Panc1 (cell line): ENCODE data around the gene BCR. TPM values are rescaled to one million over a fixed set of nuclear protein-coding genes. Genes with fewer than 3 reads are reported as not detected.

Experiments
- ATAC-seq: fragments of 200-7000 bp; cut with Tn5 transposase; 2 replicates; pipeline ENCODE4 v1.9.1; 2020; ENCODE audit warnings: mild to moderate bottlenecking, moderate library complexity
- BruUV-seq: library from RNA; stranded (reverse); fragments of 400-500 nt; replicated peaks from 2 replicates; lab custom pipeline; 2021; lab: Mats Ljungman, UMichigan
- CTCF ChIA-PET: fragments of 300-600 bp; sonication (Branson Sonifier 250); formaldehyde crosslinking; loops from one replicate; lab custom pipeline; 2022; ENCODE audit warnings: antibody characterized with exemption; lab: Charles Lee
- POLR2A ChIA-PET: fragments of 300-600 bp; sonication (Branson Sonifier 250); formaldehyde crosslinking; loops from one replicate; lab custom pipeline; 2022; ENCODE audit warnings: antibody characterized with exemption; lab: Charles Lee
- DNase-seq: peaks from one replicate; pipeline ENCODE4 v3.0.0-alpha.2; 2010; ENCODE audit warnings: low read depth, low spot score
- H3K27ac ChIP-seq: 2 replicates; pipeline ENCODE4 v1.5.1; 2011; ENCODE audit warnings: mild to moderate bottlenecking, low read length, inconsistent platforms
- H3K27me3 ChIP-seq: fragments of 200-500 bp; sonication (Bioruptor generic); 2 replicates; pipeline ENCODE4 v1.6.0; 2014; ENCODE audit warnings: low read length, inconsistent platforms; ENCODE audit not compliant: control insufficient read depth, insufficient read depth
- H3K36me3 ChIP-seq: fragments of 200-500 bp; sonication (Bioruptor generic); 2 replicates; pipeline ENCODE4 v1.5.1; 2014; ENCODE audit warnings: inconsistent platforms, mild to moderate bottlenecking, low read length, moderate library complexity; ENCODE audit not compliant: control insufficient read depth, insufficient read depth
- H3K4me1 ChIP-seq: 2 replicates; pipeline ENCODE4 v1.5.1; 2011; ENCODE audit warnings: inconsistent platforms, mild to moderate bottlenecking, low read length, moderate library complexity; ENCODE audit not compliant: control insufficient read depth, insufficient read depth
- H3K4me3 ChIP-seq, 2 experiments: 2 replicates each; pipeline ENCODE4 v1.5.1; 2011 to 2012; ENCODE audit warnings: low read depth in 2 of 2, low read length in 2 of 2, mild to moderate bottlenecking in 2 of 2, inconsistent platforms in 1 of 2, moderate library complexity in 1 of 2
- H3K9me3 ChIP-seq: fragments of 200-500 bp; sonication (Bioruptor generic); 2 replicates; pipeline ENCODE4 v1.5.1; 2014; ENCODE audit warnings: low read depth, mild to moderate bottlenecking, inconsistent platforms, low read length, moderate library complexity; ENCODE audit not compliant: control insufficient read depth, insufficient read depth
- CTCF ChIP-seq: fragments of 450-650 bp; IDR thresholded peaks from 2 replicates; pipeline ENCODE4 v1.5.1; 2017; ENCODE audit warnings: mild to moderate bottlenecking
- POLR2AphosphoS5 ChIP-seq: IDR thresholded peaks from 2 replicates; pipeline ENCODE4 v1.6.1; 2012; ENCODE audit warnings: mild to moderate bottlenecking, low read depth, low read length, moderate library complexity
- REST ChIP-seq, 2 experiments: IDR thresholded peaks; 2 replicates each; pipeline ENCODE4 v1.6.1; 2011 to 2012; ENCODE audit warnings: low read depth in 2 of 2, control low read depth in 1 of 2, low read length in 1 of 2, mild to moderate bottlenecking in 1 of 2, moderate library complexity in 1 of 2; ENCODE audit not compliant: insufficient read depth in 1 of 2
- SIN3A ChIP-seq: IDR thresholded peaks from 2 replicates; pipeline ENCODE4 v1.6.1; 2012; ENCODE audit warnings: low read depth, mild to moderate bottlenecking, low read length, moderate library complexity, borderline replicate concordance; ENCODE audit not compliant: insufficient read depth
- TCF7L2 ChIP-seq: IDR thresholded peaks from 2 replicates; pipeline ENCODE4 v1.6.1; 2011; ENCODE audit warnings: mild to moderate bottlenecking, low read depth, low read length, inconsistent platforms
- in situ Hi-C: cut with HindIII; loops from 2 replicates; pipeline ENCODE4 v1.10.0; 2016; ENCODE audit warnings: low sequenced_read_pairs, low pct_unique_long_range_greater_than_20kb
- intact Hi-C: fragments of 100-400 bp; cut with micrococcal nuclease; formaldehyde crosslinking; loops from one replicate; pipeline ENCODE4 v1.10.0; 2022; ENCODE audit not compliant: unreplicated experiment
- total RNA-seq: library from RNA; stranded (reverse); gene quantifications from one replicate; pipeline ENCODE4 v1.2.1, GENCODE V29; 2021; ENCODE audit not compliant: unreplicated experiment

The BCR gene
- total RNA-seq, 1 experiment from 2014 or later, result 32.1 TPM

- no peaks in the 10 kb centered on the region for H3K4me1 ChIP-seq
- intact Hi-C loops (no loop called here), in situ Hi-C loops (no loop called here)
- TF ChIP-seq REST (IDR thresholded peaks at IDR 0.05; ENCODE audit: insufficient read depth in 1 of 2, low read depth in 2 of 2, low read length in 1 of 2) (no peak), TCF7L2 (no peak), CTCF (no peak), POLR2AphosphoS5 (no peak), SIN3A (no peak)
- H3K27me3 ChIP-seq, result no peaks in the 10 kb centered on the region
- H3K4me3 ChIP-seq, result no peak overlapping the region
- H3K27ac ChIP-seq, result no peak overlapping the region
- ChIA-PET POLR2A (no interaction called here), CTCF (no interaction called here)
- no TSS peak for BruUV-seq
- ATAC-seq (no peak), DNase-seq (no peak)
- no peaks in the 10 kb centered on the region for H3K36me3 ChIP-seq
- H3K9me3 ChIP-seq, result no peaks in the 10 kb centered on the region
These were observed 111.6 kb downstream of the BCR start for GRCh38 chr22:23291806-23292452.

- CTCF ChIA-PET, result interaction anchor here (1.3 kb wide), 1 partner anchor 11 kb away, joined by 3 read pairs; no protein-coding TSS in a partner anchor
- Histone ChIP-seq H3K27me3 (no peaks in the 10 kb centered on the region), H3K4me1 (no peaks in the 10 kb centered on the region), H3K9me3 (no peaks in the 10 kb centered on the region), H3K4me3 (no peak overlapping the region), H3K27ac (no peak overlapping the region), H3K36me3 (no peaks in the 10 kb centered on the region)
- no TSS peak for BruUV-seq
- intact Hi-C loops (no loop called here), in situ Hi-C loops (no loop called here)
- POLR2A ChIA-PET, result no interaction called here
- ATAC-seq (no peak), DNase-seq (no peak)
- TF ChIP-seq REST (IDR thresholded peaks at IDR 0.05; ENCODE audit: insufficient read depth in 1 of 2, low read depth in 2 of 2, low read length in 1 of 2) (no peak), TCF7L2 (no peak), CTCF (no peak), SIN3A (no peak)
These were observed 112.4 kb downstream of the BCR start for GRCh38 chr22:23292453-23293350.
